NCI-H526 (cell line): ENCODE measurements around the gene HCST.

Source experiments
- DNase-seq, 2 experiments: peaks; one replicate each; lab custom pipeline; 2025; lab: John Stamatoyannopoulos, UW

The HCST gene

DNA sequence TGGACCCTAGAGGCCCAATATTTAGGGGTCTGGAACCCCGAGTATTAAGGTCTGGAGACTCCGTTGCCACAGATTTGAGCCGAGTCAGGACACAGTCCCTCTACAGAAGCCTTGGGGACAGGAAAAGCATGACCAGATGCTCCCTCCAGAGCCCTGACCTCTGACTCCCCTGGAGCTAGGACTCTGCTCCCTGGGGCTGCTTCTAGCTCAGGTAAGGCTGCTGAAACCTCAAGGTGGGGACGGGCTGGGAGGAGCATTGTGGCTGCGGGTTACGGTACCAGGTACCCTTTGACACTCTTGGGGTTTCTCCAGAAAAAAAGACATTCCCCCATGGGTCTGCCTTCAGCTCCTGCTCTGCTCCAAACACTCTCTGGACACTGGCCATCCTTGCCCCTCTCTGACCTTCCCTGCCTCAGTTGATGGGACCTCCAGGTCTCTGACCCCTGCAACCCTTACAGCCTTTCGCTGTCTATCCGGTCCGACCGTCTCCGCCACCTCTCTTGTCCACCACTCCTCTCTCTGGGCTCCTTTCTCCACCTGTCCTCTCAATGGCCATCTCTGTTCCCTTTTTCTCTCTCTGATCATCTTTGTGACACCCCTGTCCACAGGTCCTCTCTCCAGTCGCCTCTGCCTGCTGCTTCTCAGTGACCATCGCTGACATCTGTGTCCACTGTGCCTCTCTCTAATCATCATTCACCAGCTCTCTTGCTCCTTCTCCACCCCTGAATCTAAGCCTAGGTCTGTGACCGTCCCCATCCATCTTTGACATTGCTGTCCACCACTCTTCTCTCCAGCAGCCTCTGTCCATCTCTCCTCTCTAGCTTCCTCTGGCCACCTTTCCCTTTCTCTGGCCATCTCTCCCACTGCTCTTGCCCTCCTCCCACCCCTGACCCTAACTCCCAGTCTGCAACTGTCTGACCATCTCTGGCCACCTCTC, 35.3 kb downstream of the HCST start:
- DNase-seq = peak in 1 of 2 experiments; percentile 51

DNA sequence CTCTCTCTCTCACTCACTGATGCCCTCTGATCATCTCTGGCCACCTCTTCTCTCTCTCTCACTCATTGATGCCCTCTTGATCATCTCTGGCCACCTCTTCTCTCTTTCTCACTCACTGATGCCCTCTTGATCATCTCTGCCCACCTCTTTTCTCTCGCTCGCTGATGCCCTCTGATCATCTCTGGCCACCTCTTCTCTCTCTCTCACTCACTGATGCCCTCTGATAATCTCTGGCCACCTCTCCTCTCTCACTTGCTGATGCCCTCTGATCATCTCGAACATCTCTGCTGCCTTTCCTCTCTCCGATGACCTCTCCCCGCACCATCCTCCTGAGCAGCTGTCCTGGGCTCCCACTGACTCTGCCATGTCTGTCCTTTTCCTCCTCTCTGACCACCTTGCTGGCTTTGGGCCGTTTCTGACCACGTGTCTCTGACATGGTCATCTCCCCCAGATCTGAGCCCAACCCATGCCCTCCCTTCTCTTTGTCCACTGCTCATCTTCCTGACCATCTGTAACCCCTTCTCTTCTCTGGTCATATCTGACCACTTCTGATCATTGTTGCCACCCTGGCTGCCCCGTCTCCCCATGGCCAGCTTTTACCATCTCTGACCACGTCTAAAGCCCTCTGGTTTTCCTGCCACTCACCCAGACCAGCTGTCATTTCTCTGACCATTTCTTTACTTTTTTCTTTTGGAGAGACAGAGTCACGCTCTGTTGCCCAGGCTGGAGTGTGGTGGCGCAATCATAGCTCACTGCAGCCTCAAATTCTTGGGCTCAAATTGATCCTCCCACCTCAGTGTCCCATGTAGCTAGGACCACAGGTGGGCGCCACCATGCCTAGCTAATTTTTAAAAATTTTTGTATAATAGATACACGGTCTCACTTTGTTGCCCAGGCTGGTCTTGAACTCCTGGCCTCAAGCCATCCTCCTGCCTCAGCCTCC, 36.2 kb downstream of the HCST start:
- DNase-seq = no peak

DNA sequence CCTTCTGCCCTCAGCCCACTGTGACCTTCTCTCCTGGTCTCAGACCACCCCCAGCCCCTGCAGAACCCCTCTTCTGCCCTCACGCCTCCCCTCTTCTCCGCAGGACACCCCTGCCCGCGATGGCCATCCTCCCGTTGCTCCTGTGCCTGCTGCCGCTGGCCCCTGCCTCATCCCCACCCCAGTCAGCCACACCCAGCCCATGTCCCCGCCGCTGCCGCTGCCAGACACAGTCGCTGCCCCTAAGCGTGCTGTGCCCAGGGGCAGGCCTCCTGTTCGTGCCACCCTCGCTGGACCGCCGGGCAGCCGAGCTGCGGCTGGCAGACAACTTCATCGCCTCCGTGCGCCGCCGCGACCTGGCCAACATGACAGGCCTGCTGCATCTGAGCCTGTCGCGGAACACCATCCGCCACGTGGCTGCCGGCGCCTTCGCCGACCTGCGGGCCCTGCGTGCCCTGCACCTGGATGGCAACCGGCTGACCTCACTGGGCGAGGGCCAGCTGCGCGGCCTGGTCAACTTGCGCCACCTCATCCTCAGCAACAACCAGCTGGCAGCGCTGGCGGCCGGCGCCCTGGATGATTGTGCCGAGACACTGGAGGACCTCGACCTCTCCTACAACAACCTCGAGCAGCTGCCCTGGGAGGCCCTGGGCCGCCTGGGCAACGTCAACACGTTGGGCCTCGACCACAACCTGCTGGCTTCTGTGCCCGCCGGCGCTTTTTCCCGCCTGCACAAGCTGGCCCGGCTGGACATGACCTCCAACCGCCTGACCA, 37.2 kb downstream of the HCST start:
- no peak for DNase-seq

DNA sequence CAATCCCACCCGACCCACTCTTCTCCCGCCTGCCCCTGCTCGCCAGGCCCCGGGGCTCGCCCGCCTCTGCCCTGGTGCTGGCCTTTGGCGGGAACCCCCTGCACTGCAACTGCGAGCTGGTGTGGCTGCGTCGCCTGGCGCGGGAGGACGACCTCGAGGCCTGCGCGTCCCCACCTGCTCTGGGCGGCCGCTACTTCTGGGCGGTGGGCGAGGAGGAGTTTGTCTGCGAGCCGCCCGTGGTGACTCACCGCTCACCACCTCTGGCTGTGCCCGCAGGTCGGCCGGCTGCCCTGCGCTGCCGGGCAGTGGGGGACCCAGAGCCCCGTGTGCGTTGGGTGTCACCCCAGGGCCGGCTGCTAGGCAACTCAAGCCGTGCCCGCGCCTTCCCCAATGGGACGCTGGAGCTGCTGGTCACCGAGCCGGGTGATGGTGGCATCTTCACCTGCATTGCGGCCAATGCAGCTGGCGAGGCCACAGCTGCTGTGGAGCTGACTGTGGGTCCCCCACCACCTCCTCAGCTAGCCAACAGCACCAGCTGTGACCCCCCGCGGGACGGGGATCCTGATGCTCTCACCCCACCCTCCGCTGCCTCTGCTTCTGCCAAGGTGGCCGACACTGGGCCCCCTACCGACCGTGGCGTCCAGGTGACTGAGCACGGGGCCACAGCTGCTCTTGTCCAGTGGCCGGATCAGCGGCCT, 37.9 kb downstream of the HCST start:
- DNase-seq = no peak

DNA sequence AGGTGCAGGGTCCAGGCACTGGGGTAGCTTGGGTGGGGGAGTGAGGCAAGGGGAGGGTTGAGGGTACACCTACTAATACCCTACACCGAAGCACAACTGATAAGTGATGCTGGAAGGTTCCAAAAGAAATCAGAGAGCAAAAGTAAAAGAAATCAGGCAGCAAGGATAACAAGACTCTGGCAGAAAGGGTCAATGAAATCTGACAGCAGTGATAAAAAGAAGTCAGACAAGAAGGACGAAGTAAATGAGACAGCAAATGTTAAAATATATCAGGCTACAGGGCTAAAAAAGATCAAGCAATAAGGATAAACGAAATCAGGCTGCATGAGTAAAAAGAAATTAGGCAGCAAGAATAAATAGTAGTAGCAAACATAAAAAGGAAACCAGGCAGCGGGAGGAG, 38.5 kb downstream of the HCST start:
- DNase-seq = no peak

DNA sequence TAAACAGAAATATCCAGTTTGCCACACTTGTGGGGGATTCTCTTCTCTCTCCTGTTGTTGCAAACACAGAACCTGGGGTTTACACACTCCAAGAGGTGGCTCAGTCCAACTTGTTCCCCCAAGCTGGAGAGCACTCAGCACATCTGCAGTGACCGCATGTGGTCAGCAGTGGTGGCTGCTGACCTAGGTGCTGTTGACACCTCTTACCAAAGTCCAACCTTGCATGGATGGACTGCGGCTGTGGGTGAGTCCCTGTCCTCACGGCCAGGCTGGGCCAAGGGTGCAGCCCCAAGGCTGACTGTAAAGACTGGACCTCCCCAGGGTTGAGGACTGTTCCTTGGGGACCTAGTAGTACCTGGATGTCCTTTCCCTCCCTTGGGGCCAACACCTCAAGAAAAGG, 39.9 kb downstream of the HCST start:
- no peak for DNase-seq

DNA sequence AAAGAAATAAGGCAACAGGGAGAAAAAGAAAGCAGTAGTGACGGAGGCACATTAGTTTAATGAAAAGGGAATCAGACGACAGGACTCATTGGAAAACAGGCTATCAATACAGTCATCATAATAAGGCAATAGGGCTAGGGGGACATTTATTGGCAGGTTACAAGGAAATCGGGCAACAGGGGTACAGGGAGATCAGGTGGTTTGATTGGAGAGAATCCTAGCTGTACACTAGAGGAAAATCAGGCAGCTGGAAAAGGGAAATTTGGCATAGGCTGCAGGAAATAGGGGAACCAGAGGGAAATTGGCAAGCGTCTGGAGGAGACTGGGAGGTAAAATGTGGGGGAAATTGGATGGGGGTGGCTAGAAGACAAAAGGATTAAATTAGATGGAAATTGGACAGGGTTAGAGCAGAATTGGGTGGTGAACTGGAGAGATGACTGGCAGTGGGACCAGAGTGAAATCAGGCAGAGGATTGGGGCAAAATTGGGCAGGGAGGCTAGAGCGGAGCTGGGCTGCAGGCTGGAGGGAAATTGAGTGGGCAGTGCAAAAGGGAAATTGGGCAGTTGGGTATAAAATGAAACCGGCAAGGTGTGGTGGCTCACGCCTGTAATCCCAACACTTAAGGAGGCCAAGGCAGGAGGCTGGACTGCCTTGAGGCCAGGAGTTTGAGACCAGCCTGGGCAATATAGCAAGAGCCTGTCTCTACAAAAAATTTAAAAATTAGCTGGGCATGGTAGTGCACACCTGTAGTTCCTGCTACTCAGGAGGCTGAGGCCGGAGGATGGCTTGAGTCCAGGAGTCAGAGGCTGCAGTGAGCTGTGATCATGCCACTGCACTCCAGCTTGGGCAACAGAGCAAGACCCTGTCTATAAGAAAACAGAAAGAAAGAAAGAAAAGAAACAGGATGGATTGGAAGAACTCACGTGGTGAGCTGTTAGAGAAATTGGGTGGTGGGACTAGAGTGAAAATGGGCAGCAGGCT, 41.3 kb downstream of the HCST start:
- DNase-seq = no peak

DNA sequence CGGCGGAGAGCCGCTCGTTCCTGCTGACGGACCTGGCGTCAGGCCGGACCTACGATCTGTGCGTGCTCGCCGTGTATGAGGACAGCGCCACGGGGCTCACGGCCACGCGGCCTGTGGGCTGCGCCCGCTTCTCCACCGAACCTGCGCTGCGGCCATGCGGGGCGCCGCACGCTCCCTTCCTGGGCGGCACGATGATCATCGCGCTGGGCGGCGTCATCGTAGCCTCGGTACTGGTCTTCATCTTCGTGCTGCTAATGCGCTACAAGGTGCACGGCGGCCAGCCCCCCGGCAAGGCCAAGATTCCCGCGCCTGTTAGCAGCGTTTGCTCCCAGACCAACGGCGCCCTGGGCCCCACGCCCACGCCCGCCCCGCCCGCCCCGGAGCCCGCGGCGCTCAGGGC, 42.2 kb downstream of the HCST start:
- DNase-seq = no peak

DNA sequence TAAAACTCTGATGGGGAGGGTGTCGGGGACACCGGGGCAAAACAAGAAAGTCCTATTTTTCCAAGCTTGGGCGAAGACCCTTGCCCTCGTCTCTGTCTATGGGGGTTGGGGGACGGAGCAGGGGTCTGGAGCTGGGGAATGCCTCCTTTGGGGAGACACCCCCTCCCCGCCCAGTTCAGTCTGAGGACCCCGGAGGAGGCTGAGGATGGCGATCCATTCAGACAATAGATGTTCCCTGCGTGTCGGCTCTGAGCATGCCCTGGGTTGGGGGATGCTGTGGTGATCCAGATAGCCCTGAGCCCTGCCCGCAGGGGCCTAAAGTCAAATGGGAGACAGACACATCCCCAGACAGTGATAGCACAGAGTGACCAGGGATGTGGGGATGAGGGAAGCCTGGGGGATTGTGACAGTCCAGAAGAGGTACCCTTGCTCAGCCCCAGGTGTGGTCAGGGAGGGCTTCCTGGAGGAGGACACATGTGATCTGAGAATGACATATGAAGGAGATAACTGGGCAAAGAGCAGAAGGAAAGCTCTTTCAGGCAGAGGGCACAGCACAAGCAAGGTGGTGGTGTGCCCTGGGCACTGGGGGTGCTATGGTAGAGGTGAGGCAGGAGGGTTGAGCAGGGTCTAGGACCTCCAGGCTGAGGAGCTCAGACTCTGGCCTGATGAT, 42.9 kb downstream of the HCST start:
- DNase-seq = no peak

DNA sequence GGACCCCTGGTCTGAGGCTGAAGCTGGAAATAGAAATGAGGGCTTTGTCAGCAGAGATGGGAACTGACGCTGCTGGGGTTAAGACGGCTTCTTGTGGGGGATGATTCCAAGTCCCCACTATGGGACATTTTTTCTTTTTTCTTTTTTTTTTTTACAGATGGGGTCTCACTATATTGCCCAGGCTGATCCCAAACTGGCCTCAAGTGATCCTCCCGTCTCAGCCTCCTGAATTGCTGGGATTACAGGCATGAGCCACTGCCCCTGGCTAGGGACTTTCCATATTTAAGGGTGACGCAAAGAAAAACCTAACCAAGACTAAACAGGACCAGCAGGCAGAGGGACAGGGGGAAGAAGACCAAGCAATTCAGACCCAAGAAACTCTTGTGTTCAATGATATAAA, 43.9 kb downstream of the HCST start:
- DNase-seq = no peak

DNA sequence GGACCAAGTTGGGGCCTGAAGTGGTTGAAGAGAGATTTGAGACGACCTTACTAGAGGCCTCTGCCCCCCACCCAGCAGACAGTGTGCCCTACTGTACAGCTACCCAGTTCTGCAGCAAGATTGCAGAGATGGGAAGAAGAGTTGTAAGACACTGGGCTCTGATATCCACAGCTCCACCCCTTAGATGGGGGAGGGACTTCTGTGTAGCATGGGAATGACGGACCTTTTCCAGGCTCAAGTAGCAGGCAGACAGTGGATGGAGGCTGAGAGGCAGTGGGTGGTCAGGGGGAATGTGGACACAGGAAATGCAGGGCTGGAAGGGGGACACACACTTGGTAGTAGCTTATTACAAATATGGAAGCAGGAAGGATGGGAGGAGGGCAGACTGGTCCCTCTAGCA, 46.8 kb downstream of the HCST start:
- no peak for DNase-seq
